H1 (cell line): ENCODE data around the gene DOP1B.

ENCODE experiments used
- CEBPB ChIP-seq: IDR thresholded peaks from 2 replicates; pipeline ENCODE4 v1.6.1; 2012; ENCODE audit warnings: low read depth, low read length
- CTCF ChIP-seq, 3 experiments: IDR thresholded peaks; 1 replicate in 2 of 3; 2 replicates in 1 of 3; pipeline versions ENCODE4 v1.5.1 to v1.6.1; 2011; ENCODE audit warnings: low read length in 3 of 3, mild to moderate bottlenecking in 3 of 3, inconsistent platforms in 2 of 3, low read depth in 1 of 3, moderate library complexity in 1 of 3; ENCODE audit not compliant: insufficient read depth in 1 of 3; ENCODE audit errors: control extremely low read depth in 1 of 3
- EGR1 ChIP-seq: IDR thresholded peaks from 2 replicates; pipeline ENCODE4 v1.6.1; 2011; ENCODE audit warnings: low read depth, low read length, borderline replicate concordance
- HDAC2 ChIP-seq, 2 experiments: fragments of 300-600 bp in 1 of 2; sonication (generic) in 1 of 2; IDR thresholded peaks; 2 replicates each; pipeline ENCODE4 v1.6.1; 2011 to 2012; ENCODE audit warnings: low read depth in 2 of 2, low read length in 2 of 2, mild to moderate bottlenecking in 2 of 2, moderate library complexity in 2 of 2, borderline replicate concordance in 1 of 2, inconsistent platforms in 1 of 2
- MAFK ChIP-seq: IDR thresholded peaks from 2 replicates; pipeline ENCODE4 v1.6.1; 2012; ENCODE audit warnings: low read depth, mild to moderate bottlenecking, improper control_type of control experiment, low read length
- MAX ChIP-seq: IDR thresholded peaks from 2 replicates; pipeline ENCODE4 v1.6.1; 2012; ENCODE audit warnings: inconsistent platforms
- NRF1 ChIP-seq: IDR thresholded peaks from 2 replicates; pipeline ENCODE4 v1.6.1; 2011; ENCODE audit warnings: mild to moderate bottlenecking, low read depth, low read length, improper control_type of control experiment
- POLR2A ChIP-seq, 2 experiments: IDR thresholded peaks; 1 replicate in 1 of 2; 2 replicates in 1 of 2; pipeline ENCODE4 v1.6.1; 2011; ENCODE audit warnings: low read depth in 2 of 2, low read length in 2 of 2, mild to moderate bottlenecking in 2 of 2; ENCODE audit errors: control extremely low read depth in 1 of 2
- POLR2AphosphoS5 ChIP-seq: IDR thresholded peaks from 2 replicates; pipeline ENCODE4 v1.6.1; 2011; ENCODE audit warnings: low read depth, low read length
- RXRA ChIP-seq: IDR thresholded peaks from 2 replicates; pipeline ENCODE4 v1.6.1; 2011; ENCODE audit warnings: low read depth, mild to moderate bottlenecking, low read length, moderate library complexity; ENCODE audit not compliant: insufficient read depth
- TEAD4 ChIP-seq: IDR thresholded peaks from 2 replicates; pipeline ENCODE4 v1.6.1; 2012; ENCODE audit warnings: low read depth, low read length, inconsistent platforms, mixed read lengths

- TF ChIP-seq TEAD4, result no peak
- TF ChIP-seq CEBPB, result no peak
- TF ChIP-seq CTCF (IDR thresholded peaks at IDR 0.05; ENCODE audit: control extremely low read depth in 1 of 3, insufficient read depth in 1 of 3, low read depth in 1 of 3, low read length in 3 of 3), result no peak
- TF ChIP-seq NRF1, result no peak
- no peak for TF ChIP-seq POLR2A (IDR thresholded peaks at IDR 0.05; ENCODE audit: control extremely low read depth in 1 of 2, low read depth in 2 of 2, low read length in 2 of 2)
- no peak for TF ChIP-seq MAX
- TF ChIP-seq RXRA, result no peak
- no peak for TF ChIP-seq MAFK
- no peak for TF ChIP-seq EGR1
- TF ChIP-seq POLR2AphosphoS5, result no peak
- TF ChIP-seq HDAC2 (IDR thresholded peaks at IDR 0.05; ENCODE audit: borderline replicate concordance in 1 of 2, low read depth in 2 of 2, low read length in 2 of 2), result no peak
Observed at GRCh38 chr21:36188081-36188681, 31.6 kb downstream of the DOP1B start.
